Measurements from ENCODE around the gene MYLK. TPM values are rescaled to one million over a fixed set of nuclear protein-coding genes. Genes with fewer than 3 reads are reported as not detected.

Gene MYLK
- total RNA-seq, 2 experiments from 2014 or later: 0.22 TPM; not detected in 1

GRCh38 chr3:123816673-123817207 is 67.4 kb downstream of the MYLK start:
- H3K27ac ChIP-seq (ENCODE audit: low read depth in 1 of 2, low read length in 2 of 2): no peak overlapping the region
- no peak overlapping the region for H3K4me3 Mint-ChIP-seq
- H3K4me1 Mint-ChIP-seq (ENCODE audit: low read depth): no peaks in the 10 kb centered on the region
- no peak overlapping the region for H3K4me3 ChIP-seq (ENCODE audit: low read length)
- H3K36me3 Mint-ChIP-seq (ENCODE audit: low read depth): no peaks in the 10 kb centered on the region
- H3K27me3 ChIP-seq (ENCODE audit: control insufficient read depth in 1 of 2, insufficient read depth in 2 of 2, low read length in 2 of 2): no peaks in the 10 kb centered on the region
- no peaks in the 10 kb centered on the region for H3K4me1 ChIP-seq (ENCODE audit: insufficient read depth, low read length)
- H3K9me3 Mint-ChIP-seq: no peaks in the 10 kb centered on the region
- no peaks in the 10 kb centered on the region for H3K36me3 ChIP-seq (ENCODE audit: insufficient read depth, low read length)
- POLR2A ChIA-PET: no interaction called here
- CTCF ChIA-PET: no interaction called here
- intact Hi-C loops (cut with DNase I, micrococcal nuclease): no loop called here
- TF ChIP-seq CTCF (IDR thresholded peaks at IDR 0.05): no peak
- DNase-seq (no peak), ATAC-seq (ENCODE audit: poor library complexity) (no peak)
- H3K9me3 ChIP-seq (ENCODE audit: control insufficient read depth in 1 of 2, insufficient read depth in 1 of 2, low read length in 2 of 2): no peaks in the 10 kb centered on the region
- H3K27me3 Mint-ChIP-seq: peaks cover 10% of the 10 kb centered on the region
- no peak overlapping the region for H3K27ac Mint-ChIP-seq

GRCh38 chr3:123815981-123816380 is 68.2 kb downstream of the MYLK start:
- ChIA-PET POLR2A (no interaction called here), CTCF (no interaction called here)
- no peaks in the 10 kb centered on the region for H3K36me3 Mint-ChIP-seq (ENCODE audit: low read depth)
- H3K4me1 ChIP-seq (ENCODE audit: insufficient read depth, low read length): no peaks in the 10 kb centered on the region
- no peaks in the 10 kb centered on the region for H3K9me3 Mint-ChIP-seq
- no peak overlapping the region for H3K27ac ChIP-seq (ENCODE audit: low read depth in 1 of 2, low read length in 2 of 2)
- no peaks in the 10 kb centered on the region for H3K4me1 Mint-ChIP-seq (ENCODE audit: low read depth)
- peaks cover 10% of the 10 kb centered on the region for H3K27me3 Mint-ChIP-seq
- H3K36me3 ChIP-seq (ENCODE audit: insufficient read depth, low read length): no peaks in the 10 kb centered on the region
- DNase-seq: no peak
- H3K4me3 Mint-ChIP-seq: no peak overlapping the region
- no peaks in the 10 kb centered on the region for H3K27me3 ChIP-seq (ENCODE audit: control insufficient read depth in 1 of 2, insufficient read depth in 2 of 2, low read length in 2 of 2)
- no peaks in the 10 kb centered on the region for H3K9me3 ChIP-seq (ENCODE audit: control insufficient read depth in 1 of 2, insufficient read depth in 1 of 2, low read length in 2 of 2)
- intact Hi-C loops (cut with DNase I, micrococcal nuclease): no loop called here
- no peak for TF ChIP-seq CTCF (IDR thresholded peaks at IDR 0.05)
- H3K4me3 ChIP-seq (ENCODE audit: low read length): no peak overlapping the region
- ATAC-seq (ENCODE audit: poor library complexity): no peak
- H3K27ac Mint-ChIP-seq: no peak overlapping the region

GRCh38 chr3:123813876-123814275 is 70.3 kb downstream of the MYLK start:
- Histone ChIP-seq H3K27ac (ENCODE audit: low read depth in 1 of 2, low read length in 2 of 2) (no peak overlapping the region), H3K36me3 (ENCODE audit: insufficient read depth, low read length) (no peaks in the 10 kb centered on the region), H3K27me3 (ENCODE audit: control insufficient read depth in 1 of 2, insufficient read depth in 2 of 2, low read length in 2 of 2) (no peaks in the 10 kb centered on the region), H3K9me3 (ENCODE audit: control insufficient read depth in 1 of 2, insufficient read depth in 1 of 2, low read length in 2 of 2) (no peaks in the 10 kb centered on the region), H3K4me1 (ENCODE audit: insufficient read depth, low read length) (no peaks in the 10 kb centered on the region), H3K4me3 (ENCODE audit: low read length) (no peak overlapping the region)
- intact Hi-C loops (cut with DNase I, micrococcal nuclease): no loop called here
- no peak for ATAC-seq (ENCODE audit: poor library complexity)
- ChIA-PET CTCF (no interaction called here), POLR2A (no interaction called here)
- Mint-ChIP-seq H3K27me3 (no peaks in the 10 kb centered on the region), H3K9me3 (no peaks in the 10 kb centered on the region), H3K4me1 (ENCODE audit: low read depth) (no peaks in the 10 kb centered on the region), H3K27ac (no peak overlapping the region), H3K4me3 (no peak overlapping the region), H3K36me3 (ENCODE audit: low read depth) (no peaks in the 10 kb centered on the region)
- no peak for TF ChIP-seq CTCF (IDR thresholded peaks at IDR 0.05)
- no peak for DNase-seq
